DMS 273 treated with DMSO at 0.1 percent for 48 hours (cell line): ENCODE measurements around the gene CACFD1.

Experiments
- DNase-seq: peaks from one replicate; lab custom pipeline; 2025; lab: John Stamatoyannopoulos, UW

CACFD1 gene

DNA sequence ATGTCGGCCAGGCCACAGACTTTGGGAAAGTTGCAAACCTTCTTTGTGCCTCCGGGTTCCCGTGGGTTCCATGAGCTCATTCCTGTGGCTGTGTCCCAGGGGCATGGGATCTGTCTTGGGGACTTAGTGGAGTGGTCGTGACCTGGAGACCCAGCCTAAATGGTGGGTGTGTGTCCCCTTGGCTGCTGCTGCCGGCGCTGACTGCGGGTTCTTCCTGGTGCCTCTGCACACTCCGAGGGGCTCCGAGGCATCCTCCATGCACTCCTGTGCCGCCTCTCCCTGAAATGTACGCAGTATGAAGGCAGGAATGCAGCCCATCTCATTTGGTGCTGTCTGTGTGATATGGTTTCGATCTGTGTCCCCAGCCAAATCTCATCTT is 40.1 kb downstream of the CACFD1 start:
- DNase-seq: no peak

DNA sequence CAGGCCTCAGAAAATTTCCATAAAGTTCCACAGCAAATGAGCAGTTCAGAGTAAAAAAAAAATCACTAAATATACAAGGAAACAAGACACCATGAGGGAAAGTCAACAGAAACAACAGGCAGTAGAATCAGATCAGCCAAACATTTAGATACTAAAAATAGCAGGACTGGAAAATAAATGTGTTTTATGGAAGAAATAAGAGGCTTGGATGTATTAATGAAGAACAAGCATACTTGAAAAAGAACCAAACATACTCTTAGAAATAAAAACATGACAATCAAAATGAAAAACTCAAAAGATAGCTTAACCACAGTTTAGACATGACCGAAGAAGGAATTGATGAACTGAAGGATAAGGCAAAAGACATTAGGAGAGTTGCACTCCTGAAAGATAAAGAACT is 42.3 kb downstream of the CACFD1 start:
- DNase-seq: no peak

GRCh38 chr9:133505186-133505830 is 45.5 kb downstream of the CACFD1 start:
- DNase-seq: no peak

- no peak for DNase-seq
These were observed 46.3 kb downstream of the CACFD1 start for GRCh38 chr9:133505901-133506652.

- no peak for DNase-seq
These were observed 46.9 kb downstream of the CACFD1 start for GRCh38 chr9:133506653-133507038.

GRCh38 chr9:133507246-133507965 is 47.6 kb downstream of the CACFD1 start:
- DNase-seq: no peak

DNA sequence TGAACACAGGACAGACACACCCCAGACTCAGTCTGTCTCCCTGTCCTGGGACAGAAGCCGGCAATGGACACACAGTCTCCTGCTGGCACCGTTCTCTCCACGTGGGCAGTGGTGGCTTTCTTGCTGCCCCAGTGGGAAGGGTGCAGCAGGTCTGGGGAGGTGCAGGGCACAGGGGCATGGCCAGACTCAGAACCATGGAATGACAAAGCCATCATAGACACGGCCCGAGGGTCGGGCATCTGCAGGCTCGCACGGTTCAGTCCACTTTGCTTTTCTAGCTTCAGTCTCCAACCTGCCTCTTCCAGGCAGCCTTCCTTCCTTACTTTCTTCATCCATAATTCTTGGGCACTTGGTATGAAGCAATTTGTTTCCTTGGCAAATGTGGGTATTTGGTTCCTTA is 48.3 kb downstream of the CACFD1 start:
- DNase-seq: no peak

DNA sequence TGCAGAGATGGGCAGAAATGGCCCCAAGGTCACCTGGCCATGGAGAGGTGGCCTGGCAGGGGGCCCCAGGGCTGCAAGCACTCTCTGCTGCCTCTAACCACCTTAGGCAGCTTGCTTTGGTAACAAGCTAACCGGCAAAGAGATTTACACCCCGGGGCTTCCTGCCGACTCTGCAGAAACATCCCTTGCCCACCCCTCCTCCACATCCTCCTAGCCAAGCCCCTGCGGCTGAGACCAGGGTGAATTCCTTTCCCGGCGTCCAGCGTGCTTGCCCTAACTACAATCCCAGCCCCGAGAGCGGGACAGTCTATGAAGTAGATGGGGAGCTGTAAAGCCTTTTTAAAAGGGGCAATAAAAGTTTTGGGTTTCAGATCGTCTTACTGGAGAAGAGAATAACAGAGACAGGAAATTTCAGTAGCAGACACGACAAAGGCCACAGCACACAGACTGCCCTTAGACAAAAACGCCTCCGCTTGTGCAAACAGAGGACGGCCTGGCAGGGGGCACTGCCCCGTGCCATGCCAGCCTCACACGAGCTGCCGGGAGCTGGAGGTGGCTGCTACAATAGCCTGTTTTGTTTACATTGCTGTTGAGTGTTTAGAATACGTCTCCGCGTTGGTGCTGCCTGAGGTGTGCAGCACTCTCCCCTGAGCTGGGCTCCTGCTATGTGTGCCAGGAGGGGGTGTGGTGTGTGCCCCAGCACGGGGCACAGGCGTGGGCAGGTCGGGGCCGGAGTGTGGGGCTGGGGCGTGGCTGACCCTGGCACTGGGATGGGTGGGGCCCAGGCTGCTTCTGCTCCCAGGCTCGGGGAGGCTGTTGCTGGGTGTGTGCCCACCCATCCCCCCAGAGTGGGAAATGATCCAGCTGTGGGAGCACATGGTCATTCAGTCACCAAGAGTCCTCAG is 49.7 kb downstream of the CACFD1 start:
- no peak for DNase-seq

GRCh38 chr9:133510926-133511505 is 51.2 kb downstream of the CACFD1 start:
- DNase-seq: no peak

DNA sequence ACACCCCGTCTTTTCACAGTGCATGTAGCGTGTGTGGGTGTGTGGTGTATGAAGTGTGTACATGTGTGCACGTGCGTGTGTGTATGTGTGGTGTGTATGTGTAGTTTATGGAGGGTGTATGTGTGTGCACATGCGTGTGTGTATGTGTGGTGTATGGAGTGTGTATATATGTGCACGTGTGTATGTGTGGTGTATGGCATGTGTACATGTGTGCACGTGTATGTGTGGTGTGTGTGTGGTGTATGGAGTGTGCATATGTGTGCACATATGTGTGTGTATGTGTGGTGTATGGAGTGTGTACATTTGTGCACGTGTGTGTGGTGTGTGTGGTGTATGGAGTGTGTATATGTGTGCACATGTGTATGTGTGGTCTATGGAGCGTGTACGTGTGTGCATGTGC is 51.8 kb downstream of the CACFD1 start:
- no peak for DNase-seq

GRCh38 chr9:133512253-133513213 is 52.8 kb downstream of the CACFD1 start:
- no peak for DNase-seq

- DNase-seq: no peak
These were observed 53.7 kb downstream of the CACFD1 start for GRCh38 chr9:133513214-133514100.

DNA sequence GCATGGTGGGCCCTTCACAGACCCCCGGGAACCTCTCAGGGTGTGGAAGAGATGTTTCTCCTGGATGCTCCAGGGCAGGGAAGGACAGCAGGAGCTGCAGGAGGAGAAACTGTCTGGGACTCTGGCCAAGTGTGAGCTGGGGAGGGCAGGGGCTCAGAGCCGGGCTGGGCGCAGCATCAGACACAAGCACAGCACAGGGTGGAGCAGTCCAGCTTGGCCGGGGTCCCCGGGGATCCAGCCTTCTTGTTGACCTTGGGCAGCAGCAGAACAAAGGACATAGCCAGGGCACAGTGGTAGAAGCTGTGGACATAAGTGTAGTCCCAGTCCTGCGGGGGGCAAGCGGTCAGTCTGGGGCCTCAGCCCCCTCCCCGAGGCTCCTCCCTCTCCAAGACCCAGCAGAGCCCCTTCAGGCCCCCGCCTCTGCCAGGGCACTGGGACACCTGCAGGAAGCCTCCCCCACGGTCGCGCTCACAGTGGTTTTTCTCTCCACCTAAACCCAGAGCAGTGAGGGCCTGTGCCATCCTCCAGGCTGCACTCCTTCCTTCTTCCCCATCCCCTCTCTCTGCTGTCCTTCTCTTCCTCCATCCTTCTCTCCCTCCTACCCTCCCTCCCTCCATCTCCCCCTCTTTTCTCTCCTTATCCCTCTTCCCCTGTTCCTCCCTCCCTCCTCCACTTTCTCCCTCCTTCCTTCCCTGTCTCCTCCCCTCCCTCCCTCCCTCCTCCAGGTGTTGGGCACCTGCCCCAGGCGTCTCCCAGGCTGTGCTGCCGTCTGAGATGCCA is 54.9 kb downstream of the CACFD1 start:
- DNase-seq: peak; percentile 40

DNA sequence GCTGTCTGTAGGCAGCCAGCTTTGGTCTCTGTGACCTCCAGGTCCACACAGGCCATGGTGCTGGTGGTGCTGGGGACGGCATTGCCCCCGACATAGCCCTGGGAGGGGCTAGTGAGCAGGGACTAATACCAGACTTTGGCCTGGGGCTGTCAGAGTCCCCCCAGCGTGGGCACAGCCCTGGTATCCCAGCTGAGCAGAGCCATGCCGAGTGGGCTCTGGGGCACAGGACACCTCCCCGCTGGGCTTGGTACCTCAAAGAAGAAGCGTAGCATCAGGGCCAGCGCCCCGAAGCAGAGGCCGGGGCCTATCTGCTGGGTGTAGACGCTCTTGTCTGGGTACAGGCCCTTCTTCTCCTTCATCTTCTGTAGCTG is 55.4 kb downstream of the CACFD1 start:
- DNase-seq: no peak

GRCh38 chr9:133515615-133516255 is 56.0 kb downstream of the CACFD1 start:
- DNase-seq: no peak

- no peak for DNase-seq
These were observed 56.6 kb downstream of the CACFD1 start for GRCh38 chr9:133516256-133516960.

DNA sequence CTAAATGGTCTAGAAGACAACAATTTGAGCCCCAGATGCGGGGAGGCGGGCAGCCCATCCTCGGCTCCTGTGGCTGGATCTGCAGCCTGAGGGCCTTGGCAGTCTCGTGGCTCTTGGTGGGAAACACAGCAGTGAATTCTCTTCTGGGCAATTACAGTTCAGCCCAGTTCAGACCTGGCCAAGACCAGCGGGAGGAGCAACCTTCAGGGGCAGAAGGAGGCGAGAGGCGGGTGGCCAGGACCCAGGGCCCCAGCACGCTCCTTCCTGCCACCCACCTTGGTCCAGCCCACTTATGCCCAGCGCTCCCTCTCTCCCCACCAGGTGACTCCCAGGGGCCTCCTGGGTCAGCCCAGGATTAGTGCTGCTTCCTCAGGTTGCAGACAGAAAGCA is 57.2 kb downstream of the CACFD1 start:
- no peak for DNase-seq

- no peak for DNase-seq
These were observed 57.9 kb downstream of the CACFD1 start for GRCh38 chr9:133517711-133518110.
